T-helper 1 cell treated with Interleukin-12 subunit alpha and Interleukin-12 subunit beta and Interleukin-4 antibody, amounts not matched to agents 30 μg/mL and 1 μg/mL, for 36 hours (primary cell): ENCODE measurements around the gene EPHB1.

Experiments
- H3K27ac Mint-ChIP-seq: one replicate; pipeline ENCODE4 v1.8.0; 2021; ENCODE audit warnings: mild to moderate bottlenecking, mixed read lengths
- H3K27me3 Mint-ChIP-seq: one replicate; pipeline ENCODE4 v1.8.0; 2021; ENCODE audit warnings: low read depth, mixed read lengths
- H3K36me3 Mint-ChIP-seq: one replicate; pipeline ENCODE4 v1.8.0; 2021; ENCODE audit warnings: low read depth, mixed read lengths
- H3K4me1 Mint-ChIP-seq: one replicate; pipeline ENCODE4 v1.8.0; 2021; ENCODE audit warnings: low read depth, mixed read lengths
- H3K4me3 Mint-ChIP-seq: one replicate; pipeline ENCODE4 v1.8.0; 2021; ENCODE audit warnings: mild to moderate bottlenecking, moderate library complexity, mixed read lengths
- H3K9me3 Mint-ChIP-seq: one replicate; pipeline ENCODE4 v1.8.0; 2021; ENCODE audit warnings: mixed read lengths

EPHB1 gene

DNA sequence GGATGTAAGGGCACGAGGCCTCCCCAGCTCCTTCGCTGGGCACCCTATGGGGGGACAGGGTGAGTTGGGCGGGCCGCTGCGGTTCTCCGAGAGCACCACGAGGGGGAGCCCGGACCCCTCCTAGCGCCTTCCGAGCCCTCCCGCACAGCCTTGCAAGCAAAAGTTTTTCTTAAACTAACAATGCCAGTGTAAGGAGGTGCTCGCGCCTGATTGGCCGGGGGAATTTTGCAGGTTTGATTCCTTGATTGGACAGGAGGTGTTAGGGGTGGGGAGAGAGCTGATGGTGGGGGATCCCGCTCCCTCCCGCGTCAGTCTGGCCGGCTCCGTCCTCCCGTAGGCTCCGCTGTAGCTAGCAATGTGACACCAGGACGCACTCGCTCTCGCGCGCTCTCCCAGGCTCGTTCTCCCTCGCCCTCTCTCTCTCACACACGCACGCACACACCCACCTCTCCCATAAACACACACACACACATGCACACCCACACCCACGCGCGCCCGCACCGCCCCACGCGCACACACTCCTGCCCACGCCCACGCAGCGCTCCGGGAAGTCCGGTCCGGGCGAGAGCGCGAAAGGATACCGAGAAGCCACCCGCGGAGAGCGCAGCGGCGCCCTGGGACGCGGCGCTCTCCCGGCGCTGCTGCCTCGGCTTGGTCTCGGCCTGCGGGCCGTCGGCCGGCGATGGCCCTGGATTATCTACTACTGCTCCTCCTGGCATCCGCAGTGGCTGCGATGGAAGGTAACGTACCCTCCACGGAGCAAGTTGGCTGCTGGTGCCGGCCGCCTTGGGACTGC, at the start of gene EPHB1:
Gene EPHB1, plus strand, starts transcription at position 311 of the 796 bp plus-strand sequence.
- peaks cover 23% of the 10 kb centered on the region for H3K4me1 Mint-ChIP-seq
- peak within 1 kb of the TSS; percentile 98 for H3K4me3 Mint-ChIP-seq
- no peaks in the 10 kb centered on the region for H3K36me3 Mint-ChIP-seq
- peak within 1 kb of the TSS; percentile 79 for H3K27ac Mint-ChIP-seq
- H3K9me3 Mint-ChIP-seq = no peaks in the 10 kb centered on the region
- peaks cover 69% of the 10 kb centered on the region for H3K27me3 Mint-ChIP-seq

DNA sequence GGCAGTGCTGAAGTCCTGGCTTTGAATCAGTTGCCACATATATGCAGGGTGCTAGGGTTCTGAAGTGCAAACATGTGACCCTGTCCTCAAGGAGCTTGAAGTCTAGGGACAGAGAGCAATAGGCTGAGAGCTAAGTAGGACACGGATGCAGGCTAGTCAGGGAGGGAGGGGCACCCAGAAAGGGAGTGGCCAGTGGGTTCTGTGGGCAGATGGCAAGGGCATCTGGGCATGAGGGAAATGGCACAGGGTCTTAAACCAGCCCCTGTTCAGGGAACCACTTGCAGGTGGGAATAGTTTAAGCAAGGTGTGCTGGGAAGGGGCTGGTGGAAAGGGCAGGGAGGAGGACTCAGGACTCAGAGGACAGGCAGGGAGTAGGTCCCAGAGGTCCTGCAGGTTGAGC, 46.4 kb upstream of the EPHB1 start:
- Mint-ChIP-seq H3K36me3 (no peaks in the 10 kb centered on the region), H3K9me3 (no peaks in the 10 kb centered on the region), H3K27me3 (no peaks in the 10 kb centered on the region)

DNA sequence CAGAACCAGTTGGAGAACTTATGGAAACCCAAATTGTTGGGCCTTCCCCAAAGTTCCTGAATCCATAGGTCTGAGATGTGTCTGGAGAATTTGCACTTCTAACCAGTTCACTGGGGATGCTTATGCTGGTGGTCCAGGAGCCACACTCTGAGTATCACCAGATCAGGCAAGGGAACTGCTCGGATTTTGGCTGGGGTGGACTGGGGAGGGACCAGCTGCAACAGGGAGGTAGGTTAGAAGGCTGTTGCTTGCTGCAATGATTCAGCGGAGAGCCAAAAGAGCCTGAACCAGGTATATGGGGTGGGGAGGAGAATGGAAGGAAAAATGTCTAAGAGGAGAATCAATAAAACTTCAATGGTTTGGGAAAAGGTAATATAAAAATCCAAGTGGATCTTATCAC, 45.9 kb upstream of the EPHB1 start:
- H3K4me1 Mint-ChIP-seq = no peaks in the 10 kb centered on the region
- H3K36me3 Mint-ChIP-seq = no peaks in the 10 kb centered on the region
- no peak overlapping the region for H3K4me3 Mint-ChIP-seq
- no peaks in the 10 kb centered on the region for H3K9me3 Mint-ChIP-seq
- no peaks in the 10 kb centered on the region for H3K27me3 Mint-ChIP-seq
- H3K27ac Mint-ChIP-seq = no peak overlapping the region

More for the DNA sequence above, 46.4 kb upstream of the EPHB1 start:
- Mint-ChIP-seq H3K27ac (no peak overlapping the region), H3K4me3 (no peak overlapping the region), H3K4me1 (no peaks in the 10 kb centered on the region)

GRCh38 chr3:134749802-134750553, 45.1 kb upstream of the EPHB1 start:
- Mint-ChIP-seq H3K4me1 (no peaks in the 10 kb centered on the region), H3K27me3 (no peaks in the 10 kb centered on the region), H3K4me3 (no peak overlapping the region), H3K36me3 (no peaks in the 10 kb centered on the region), H3K9me3 (no peaks in the 10 kb centered on the region), H3K27ac (no peak overlapping the region)

DNA sequence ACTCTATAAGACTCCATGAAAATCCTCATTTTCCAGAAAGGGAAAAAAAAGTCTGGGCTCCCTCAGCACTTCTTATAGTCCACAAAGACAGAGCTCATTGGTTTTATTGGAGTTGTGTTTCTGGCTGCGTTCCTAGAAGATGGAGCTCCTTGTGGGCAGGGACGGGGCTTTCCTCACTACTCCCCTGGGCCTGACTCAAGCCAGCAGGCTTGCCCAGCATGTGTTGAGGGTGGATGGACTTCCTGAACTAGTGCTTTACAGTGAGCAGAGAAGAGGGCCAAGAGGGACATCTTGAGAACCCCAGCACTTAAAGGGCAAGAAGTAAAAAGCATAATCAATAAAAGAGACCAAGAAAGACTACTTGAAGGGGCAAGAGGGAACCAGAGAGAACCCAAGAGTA, 43.2 kb upstream of the EPHB1 start:
- Mint-ChIP-seq H3K4me1 (no peaks in the 10 kb centered on the region), H3K36me3 (no peaks in the 10 kb centered on the region), H3K9me3 (no peaks in the 10 kb centered on the region), H3K4me3 (no peak overlapping the region), H3K27me3 (no peaks in the 10 kb centered on the region), H3K27ac (no peak overlapping the region)

DNA sequence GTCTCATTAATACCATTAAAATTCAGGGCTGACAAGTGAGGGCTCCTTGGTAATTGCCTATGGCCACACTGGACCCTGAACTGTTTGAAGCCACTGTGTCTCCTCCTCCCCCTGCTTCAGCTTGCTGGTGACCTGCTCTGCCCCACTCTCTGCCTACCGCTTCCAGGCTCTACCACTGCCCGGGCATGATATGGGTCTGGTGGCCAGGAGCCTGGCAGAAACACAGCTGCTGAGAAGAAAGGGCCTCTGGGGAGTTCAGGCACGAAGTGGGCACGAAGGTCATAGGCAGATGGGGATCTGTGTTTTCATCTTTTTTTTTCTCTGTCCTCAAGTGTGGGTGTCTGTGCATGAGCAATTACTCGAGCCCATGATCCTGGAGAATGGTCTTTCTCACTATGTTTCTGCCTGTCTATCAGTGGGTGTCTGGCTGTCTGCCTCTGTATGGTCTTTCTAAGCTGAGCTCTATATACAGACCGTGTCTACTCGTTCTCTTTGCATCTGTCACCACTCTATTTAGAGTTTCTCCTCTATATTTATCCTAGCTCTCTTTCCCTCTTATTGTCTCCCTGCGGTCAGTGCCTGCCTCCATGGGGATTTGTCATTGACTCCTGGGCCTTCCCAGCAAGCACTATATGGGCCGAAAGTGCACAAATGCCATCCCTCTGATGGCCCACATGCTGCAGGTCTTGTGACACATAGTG, 42.1 kb upstream of the EPHB1 start:
- Mint-ChIP-seq H3K4me1 (no peaks in the 10 kb centered on the region), H3K27ac (no peak overlapping the region), H3K9me3 (no peaks in the 10 kb centered on the region), H3K4me3 (no peak overlapping the region), H3K27me3 (no peaks in the 10 kb centered on the region), H3K36me3 (no peaks in the 10 kb centered on the region)

DNA sequence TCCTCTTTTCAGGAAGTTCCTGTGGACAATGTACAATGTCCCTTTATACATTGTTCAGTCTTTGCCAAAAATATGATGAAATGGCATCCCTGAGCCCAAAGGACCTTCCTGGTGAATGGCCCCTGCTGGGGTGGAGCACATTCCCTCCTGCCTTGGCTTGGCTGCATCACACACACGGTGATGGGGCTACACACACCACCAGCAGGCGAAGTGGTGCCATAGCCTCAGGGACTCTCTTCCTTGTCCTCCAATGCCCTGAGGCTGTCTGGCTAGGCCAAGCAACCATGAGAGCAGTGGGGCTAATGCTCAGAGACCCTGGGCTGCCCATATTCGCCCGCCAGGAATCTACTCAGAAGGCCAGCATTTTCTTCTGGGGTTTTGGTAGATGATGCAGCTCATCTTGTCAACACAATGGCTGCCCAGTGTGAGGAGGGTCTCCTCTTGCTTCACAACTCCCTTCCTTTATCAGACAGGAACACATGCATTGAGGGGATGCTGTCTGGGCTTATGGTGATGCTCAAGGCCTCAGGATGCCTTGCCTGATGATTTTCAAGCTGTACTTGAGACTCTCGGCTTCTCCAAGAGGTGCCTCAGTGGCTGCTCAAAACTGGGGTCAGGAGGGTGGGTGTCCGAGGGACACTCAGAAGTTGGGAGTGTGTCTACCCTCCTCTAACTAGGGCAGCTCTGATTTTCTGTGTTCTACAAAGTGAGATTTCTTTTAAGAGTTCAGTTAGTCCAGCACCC, 40.9 kb upstream of the EPHB1 start:
- no peak overlapping the region for H3K27ac Mint-ChIP-seq
- no peak overlapping the region for H3K4me3 Mint-ChIP-seq
- H3K4me1 Mint-ChIP-seq = no peaks in the 10 kb centered on the region
- H3K36me3 Mint-ChIP-seq = no peaks in the 10 kb centered on the region
- no peaks in the 10 kb centered on the region for H3K27me3 Mint-ChIP-seq
- H3K9me3 Mint-ChIP-seq = no peaks in the 10 kb centered on the region

DNA sequence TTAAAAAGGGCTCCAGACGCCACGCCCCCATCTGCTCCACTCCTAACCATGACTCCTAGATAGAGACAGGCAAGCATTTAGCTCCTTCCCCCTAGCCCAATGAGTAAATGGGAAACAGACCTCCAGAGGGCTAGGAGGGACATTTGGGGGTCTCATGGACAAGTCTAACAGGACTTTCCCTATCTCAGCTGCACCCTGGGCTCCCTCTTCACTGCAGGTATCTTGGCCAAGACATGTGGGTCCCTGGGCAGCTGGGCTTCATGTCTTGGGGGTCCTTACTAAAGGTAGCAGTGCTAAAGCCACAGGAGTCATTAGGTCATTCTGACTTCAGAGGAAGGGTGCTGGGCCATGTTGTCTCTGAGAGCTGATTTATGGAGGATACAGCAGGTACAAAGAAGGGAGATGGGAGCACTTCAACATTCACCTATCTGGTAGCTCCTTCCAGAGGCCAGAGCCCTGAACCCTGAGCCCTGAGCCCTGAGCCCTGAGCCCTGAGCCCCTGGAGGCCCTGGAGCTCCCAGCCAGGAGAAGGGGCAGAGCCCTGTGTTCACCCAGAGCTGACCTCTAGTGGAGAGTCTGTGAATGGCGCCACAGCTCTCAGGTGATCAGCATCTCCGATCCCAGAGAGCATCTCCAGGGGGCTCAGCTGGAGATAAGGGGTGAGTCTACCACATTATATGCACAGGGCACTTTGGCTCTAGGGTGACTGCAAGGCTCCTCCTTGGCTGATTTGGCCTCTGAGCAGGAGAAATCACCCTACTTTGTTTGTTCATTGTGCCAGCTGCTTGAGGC, 40.1 kb upstream of the EPHB1 start:
- no peak overlapping the region for H3K27ac Mint-ChIP-seq
- no peaks in the 10 kb centered on the region for H3K9me3 Mint-ChIP-seq
- H3K36me3 Mint-ChIP-seq = no peaks in the 10 kb centered on the region
- H3K27me3 Mint-ChIP-seq = no peaks in the 10 kb centered on the region
- no peaks in the 10 kb centered on the region for H3K4me1 Mint-ChIP-seq
- no peak overlapping the region for H3K4me3 Mint-ChIP-seq

GRCh38 chr3:134755821-134756220, 39.2 kb upstream of the EPHB1 start:
- Mint-ChIP-seq H3K27ac (no peak overlapping the region), H3K4me1 (no peaks in the 10 kb centered on the region)

GRCh38 chr3:134757549-134758069, 37.5 kb upstream of the EPHB1 start:
- Mint-ChIP-seq H3K36me3 (no peaks in the 10 kb centered on the region), H3K4me3 (no peak overlapping the region), H3K27me3 (peaks cover 4% of the 10 kb centered on the region), H3K4me1 (no peaks in the 10 kb centered on the region), H3K9me3 (no peaks in the 10 kb centered on the region), H3K27ac (no peak overlapping the region)

More at GRCh38 chr3:134755821-134756220, 39.2 kb upstream of the EPHB1 start:
- Mint-ChIP-seq H3K4me3 (no peak overlapping the region), H3K9me3 (no peaks in the 10 kb centered on the region), H3K36me3 (no peaks in the 10 kb centered on the region), H3K27me3 (no peaks in the 10 kb centered on the region)

- Mint-ChIP-seq H3K27ac (no peak overlapping the region), H3K9me3 (no peaks in the 10 kb centered on the region), H3K36me3 (no peaks in the 10 kb centered on the region), H3K27me3 (peaks cover 9% of the 10 kb centered on the region), H3K4me3 (no peak overlapping the region), H3K4me1 (no peaks in the 10 kb centered on the region)
Measured at GRCh38 chr3:134761213-134761612, 33.8 kb upstream of the EPHB1 start.

DNA sequence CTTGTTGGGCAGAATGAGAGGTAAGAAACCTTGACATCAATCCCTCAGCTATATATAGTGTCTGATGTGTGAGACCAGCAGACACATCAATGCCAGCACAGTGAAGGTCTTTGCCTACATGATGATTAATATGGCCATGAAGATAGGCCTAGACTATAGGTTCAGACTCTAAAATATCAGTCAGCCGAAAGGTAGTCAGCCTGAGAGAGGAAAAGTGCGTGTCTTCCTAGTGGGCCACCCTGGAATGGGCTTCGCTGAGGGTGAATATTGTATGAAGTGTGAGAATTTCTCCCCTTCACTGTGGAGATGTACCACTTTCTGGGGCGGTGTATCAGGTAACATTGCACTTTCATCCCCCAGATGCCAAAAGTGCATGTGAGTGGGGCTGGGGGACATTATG, 33.0 kb upstream of the EPHB1 start:
- Mint-ChIP-seq H3K27me3 (peaks cover 9% of the 10 kb centered on the region), H3K4me1 (no peaks in the 10 kb centered on the region), H3K9me3 (no peaks in the 10 kb centered on the region), H3K4me3 (no peak overlapping the region), H3K27ac (no peak overlapping the region), H3K36me3 (no peaks in the 10 kb centered on the region)

GRCh38 chr3:134765468-134765867, 29.6 kb upstream of the EPHB1 start:
- Mint-ChIP-seq H3K27me3 (peaks cover 13% of the 10 kb centered on the region), H3K4me1 (no peaks in the 10 kb centered on the region), H3K27ac (no peak overlapping the region), H3K4me3 (no peak overlapping the region), H3K36me3 (no peaks in the 10 kb centered on the region), H3K9me3 (no peaks in the 10 kb centered on the region)
